H1 (cell line): ENCODE measurements around the gene WEE1. TPM values are rescaled to one million over a fixed set of nuclear protein-coding genes. Genes with fewer than 3 reads are reported as not detected.

Experiments used
- CTCF ChIA-PET: fragments of 300-600 bp; sonication (Branson Sonifier 250); formaldehyde crosslinking; loops from one replicate; lab custom pipeline; 2021; ENCODE audit not compliant: partially characterized antibody; lab: Charles Lee
- POLR2A ChIA-PET: fragments of 300-600 bp; sonication (Branson Sonifier 250); formaldehyde crosslinking; loops from one replicate; lab custom pipeline; 2021; ENCODE audit warnings: inconsistent platforms; ENCODE audit not compliant: partially characterized antibody; lab: Charles Lee
- DNase-seq, 2 experiments: peaks; one replicate each; pipeline versions ENCODE4 v3.0.0 to v3.0.0-alpha.2; 2010 to 2022; ENCODE audit warnings: low spot score in 2 of 2, low read depth in 1 of 2, mixed read lengths in 1 of 2
- FAIRE-seq: peaks from 2 replicates; lab custom pipeline; 2011; peaks lifted over from hg19 to GRCh38; lab: Jason Lieb, UNC
- H2AFZ ChIP-seq: 2 replicates; pipeline ENCODE4 v1.8.1; 2012; ENCODE audit warnings: low read length, inconsistent platforms
- H2AK5ac ChIP-seq: 2 replicates; pipeline ENCODE4 v1.6.1; 2013; ENCODE audit warnings: low read depth, low read length
- H2BK120ac ChIP-seq: replicated peaks from 2 replicates; pipeline ENCODE3; 2013; ENCODE audit warnings: low read depth, low read length, inconsistent platforms
- H2BK12ac ChIP-seq: 2 replicates; pipeline ENCODE4 v1.6.1; 2013; ENCODE audit warnings: low read depth, low read length
- H2BK15ac ChIP-seq: 2 replicates; pipeline ENCODE4 v1.6.1; 2013; ENCODE audit warnings: low read length
- H2BK20ac ChIP-seq: 2 replicates; pipeline ENCODE4 v1.6.1; 2013; ENCODE audit warnings: low read length
- H2BK5ac ChIP-seq: 2 replicates; pipeline ENCODE4 v1.6.1; 2013; ENCODE audit warnings: low read depth, low read length
- H3K14ac ChIP-seq: 2 replicates; pipeline ENCODE4 v1.6.1; 2013; ENCODE audit warnings: inconsistent platforms; ENCODE audit not compliant: insufficient read length
- H3K18ac ChIP-seq: 2 replicates; pipeline ENCODE4 v1.6.1; 2013; ENCODE audit warnings: low read length; ENCODE audit errors: extremely low read depth
- H3K23ac ChIP-seq: 2 replicates; pipeline ENCODE4 v1.6.1; 2013; ENCODE audit warnings: inconsistent platforms; ENCODE audit not compliant: insufficient read length
- H3K23me2 ChIP-seq: 2 replicates; pipeline ENCODE4 v1.6.1; 2013; ENCODE audit warnings: low read depth, low read length
- H3K27ac ChIP-seq: 2 replicates; pipeline ENCODE4 v1.6.1; 2011; ENCODE audit warnings: low read depth, low read length, inconsistent platforms
- H3K27me3 ChIP-seq, 4 experiments: replicated peaks in 1 of 4; 1 replicate in 1 of 4; 2 replicates in 3 of 4; pipeline versions ENCODE4 v1.6.1 to v1.8.1; 2011 to 2013; ENCODE audit warnings: low read length in 3 of 4, mild to moderate bottlenecking in 3 of 4, inconsistent platforms in 2 of 4, mixed read lengths in 2 of 4, moderate library complexity in 1 of 4; ENCODE audit not compliant: control insufficient read depth in 3 of 4, insufficient read depth in 3 of 4; ENCODE audit errors: extremely low read depth in 1 of 4
- H3K36me3 ChIP-seq, 4 experiments: 2 replicates each; pipeline versions ENCODE4 v1.6.1 to v1.8.1; 2011 to 2013; ENCODE audit warnings: mild to moderate bottlenecking in 4 of 4, low read length in 3 of 4, moderate library complexity in 2 of 4, control low read depth in 1 of 4, inconsistent platforms in 1 of 4; ENCODE audit not compliant: insufficient read depth in 4 of 4, control insufficient read depth in 2 of 4
- H3K4ac ChIP-seq: replicated peaks from 2 replicates; pipeline ENCODE3; 2013; ENCODE audit warnings: low read length, low read depth, mixed read lengths, inconsistent platforms; ENCODE audit not compliant: insufficient read length
- H3K4me1 ChIP-seq, 4 experiments: replicated peaks in 1 of 4; 1 replicate in 1 of 4; 2 replicates in 3 of 4; pipeline versions ENCODE4 v1.6.1 to v1.8.1; 2011 to 2013; ENCODE audit warnings: low read length in 3 of 4, inconsistent platforms in 2 of 4, mixed read lengths in 1 of 4; ENCODE audit not compliant: insufficient read depth in 4 of 4, control insufficient read depth in 3 of 4
- H3K4me2 ChIP-seq, 2 experiments: 2 replicates each; pipeline versions ENCODE4 v1.6.1 to v1.8.1; 2011 to 2013; ENCODE audit warnings: low read depth in 2 of 2, low read length in 2 of 2, control low read depth in 1 of 2, inconsistent platforms in 1 of 2, mild to moderate bottlenecking in 1 of 2; ENCODE audit not compliant: insufficient read depth in 1 of 2
- H3K4me3 ChIP-seq, 4 experiments: fragments of 200-600, 300-600 bp in 1 of 4; sonication (generic), shearing (Covaris generic), sonication (Bioruptor Twin) in 1 of 4; 2 replicates each; pipeline versions ENCODE4 v1.5.1 to v1.8.1; 2011 to 2016; ENCODE audit warnings: low read length in 4 of 4, low read depth in 3 of 4, control low read depth in 2 of 4, inconsistent platforms in 2 of 4, mild to moderate bottlenecking in 2 of 4, mixed read lengths in 1 of 4, moderate library complexity in 1 of 4; ENCODE audit not compliant: insufficient read depth in 2 of 4; ENCODE audit errors: extremely low read depth in 1 of 4
- H3K56ac ChIP-seq: replicated peaks from 2 replicates; pipeline ENCODE3; 2013; ENCODE audit warnings: low read depth, mild to moderate bottlenecking, mixed read lengths, low read length, inconsistent platforms; ENCODE audit not compliant: insufficient read length
- H3K79me1 ChIP-seq: 2 replicates; pipeline ENCODE4 v1.6.1; 2013; ENCODE audit warnings: low read depth, low read length, control low read depth
- H3K79me2 ChIP-seq, 2 experiments: 2 replicates each; pipeline versions ENCODE4 v1.6.1 to v1.8.1; 2012 to 2013; ENCODE audit warnings: low read length in 2 of 2, mild to moderate bottlenecking in 2 of 2, inconsistent platforms in 1 of 2; ENCODE audit not compliant: insufficient read depth in 2 of 2, control insufficient read depth in 1 of 2
- H3K9ac ChIP-seq, 4 experiments: replicated peaks in 1 of 4; 1 replicate in 1 of 4; 2 replicates in 3 of 4; pipeline versions ENCODE4 v1.6.1 to v1.8.1; 2011 to 2013; ENCODE audit warnings: low read depth in 3 of 4, low read length in 3 of 4, control low read depth in 2 of 4, mild to moderate bottlenecking in 2 of 4, moderate library complexity in 2 of 4, inconsistent platforms in 1 of 4; ENCODE audit errors: extremely low read depth in 1 of 4
- H3K9me3 ChIP-seq, 2 experiments: 2 replicates each; pipeline versions ENCODE4 v1.6.1 to v1.8.1; 2012 to 2013; ENCODE audit warnings: mild to moderate bottlenecking in 2 of 2, moderate library complexity in 2 of 2, control low read depth in 1 of 2, inconsistent platforms in 1 of 2, low read depth in 1 of 2, low read length in 1 of 2, mixed read lengths in 1 of 2; ENCODE audit not compliant: insufficient read depth in 2 of 2
- H4K20me1 ChIP-seq, 2 experiments: replicated peaks in 1 of 2; 2 replicates each; pipeline versions ENCODE3 to v1.8.1; 2011 to 2013; ENCODE audit warnings: inconsistent platforms in 2 of 2, low read length in 2 of 2, mild to moderate bottlenecking in 1 of 2; ENCODE audit not compliant: insufficient read depth in 2 of 2, control insufficient read depth in 1 of 2
- H4K5ac ChIP-seq: 2 replicates; pipeline ENCODE4 v1.6.1; 2013; ENCODE audit warnings: low read length, low read depth, mixed read lengths, inconsistent platforms; ENCODE audit not compliant: insufficient read length
- H4K8ac ChIP-seq: 2 replicates; pipeline ENCODE4 v1.8.0; 2013; ENCODE audit warnings: mild to moderate bottlenecking, moderate library complexity, low read length, inconsistent platforms; ENCODE audit not compliant: insufficient read depth; ENCODE audit errors: extremely low read depth
- H4K91ac ChIP-seq: replicated peaks from 2 replicates; pipeline ENCODE3; 2013; ENCODE audit warnings: low read length, mixed read lengths, inconsistent platforms; ENCODE audit not compliant: insufficient read length
- CBX8 ChIP-seq: fragments of 300-800, 300-1000 bp; sonication (generic); IDR thresholded peaks from 2 replicates; pipeline ENCODE4 v1.7.1; 2016; ENCODE audit warnings: low read depth, low read length, borderline replicate concordance
- CEBPB ChIP-seq: IDR thresholded peaks from 2 replicates; pipeline ENCODE4 v1.6.1; 2012; ENCODE audit warnings: low read depth, low read length
- EGR1 ChIP-seq: IDR thresholded peaks from 2 replicates; pipeline ENCODE4 v1.6.1; 2011; ENCODE audit warnings: low read depth, low read length, borderline replicate concordance
- EP300 ChIP-seq, 2 experiments: IDR thresholded peaks; 1 replicate in 1 of 2; 2 replicates in 1 of 2; pipeline ENCODE4 v1.6.1; 2011 to 2012; ENCODE audit warnings: low read depth in 2 of 2, low read length in 2 of 2, mild to moderate bottlenecking in 2 of 2, borderline replicate concordance in 1 of 2, inconsistent platforms in 1 of 2, moderate library complexity in 1 of 2
- EZH2 ChIP-seq: fragments of 200-600 bp; sonication (generic); IDR thresholded peaks from 2 replicates; pipeline ENCODE4 v1.7.1; 2012; ENCODE audit warnings: low read depth, mild to moderate bottlenecking, moderate library complexity, low read length, inconsistent platforms; ENCODE audit not compliant: severe bottlenecking
- HDAC2 ChIP-seq, 2 experiments: fragments of 300-600 bp in 1 of 2; sonication (generic) in 1 of 2; IDR thresholded peaks; 2 replicates each; pipeline ENCODE4 v1.6.1; 2011 to 2012; ENCODE audit warnings: low read depth in 2 of 2, low read length in 2 of 2, mild to moderate bottlenecking in 2 of 2, moderate library complexity in 2 of 2, borderline replicate concordance in 1 of 2, inconsistent platforms in 1 of 2
- MAX ChIP-seq: IDR thresholded peaks from 2 replicates; pipeline ENCODE4 v1.6.1; 2012; ENCODE audit warnings: inconsistent platforms
- SP2 ChIP-seq: IDR thresholded peaks from 2 replicates; pipeline ENCODE4 v1.6.1; 2012; ENCODE audit warnings: mild to moderate bottlenecking, low read length, inconsistent platforms
- SUZ12 ChIP-seq: fragments of 200-600 bp; sonication (generic); IDR thresholded peaks from 2 replicates; pipeline ENCODE4 v1.6.1; 2012; ENCODE audit warnings: mild to moderate bottlenecking, inconsistent platforms, low read length, moderate library complexity, mixed read lengths
- USF2 ChIP-seq: IDR thresholded peaks from 2 replicates; pipeline ENCODE4 v1.6.1; 2011; ENCODE audit warnings: low read length, improper control_type of control experiment
- WGBS, 2 experiments: shearing (Covaris generic) in 1 of 2; methylation state at CpG; one replicate each; pipeline versions ENCODE4 v1.1.6 to v1.1.7; 2013 to 2015; ENCODE audit warnings: low lambda C conversion rate in 2 of 2, mixed read lengths in 2 of 2, inconsistent platforms in 1 of 2, low coverage in 1 of 2, missing lambda C conversion rate in 1 of 2; ENCODE audit not compliant: insufficient replicate concordance in 2 of 2, insufficient coverage in 1 of 2, insufficient read length in 1 of 2; ENCODE audit errors: extremely low coverage in 1 of 2, missing lambda C conversion rate in 1 of 2; 5-methylcytosine and 5-hydroxymethylcytosine counted together
- polyA plus RNA-seq, 7 experiments: library from polyadenylated mRNA; depleted of rRNA in 3 of 7; stranded (reverse) in 5 of 7; unstranded in 2 of 7; fragments of >200 nt in 5 of 7; fragments of 200-250 nt in 2 of 7; gene quantifications; 1 replicate in 5 of 7; 2 replicates in 1 of 7; 4 replicates in 1 of 7; pipeline versions ENCODE4 v1.2.1 to v1.2.3, GENCODE V29; 2011 to 2013; ENCODE audit warnings: missing spikeins in 2 of 7, mixed read lengths in 2 of 7
- total RNA-seq: library from RNA; stranded (reverse); fragmentation: NEBNext Ultra II Directional; extraction: Animal tissue kit (Norgen Biotek cat#: 25700); gene quantifications from 2 replicates; pipeline ENCODE4 v1.2.1, GENCODE V29; 2021

The WEE1 gene
- total and polyA plus RNA-seq, 2 of the 8 experiments (the other 6 are each of a cell fraction or from before 2014, with no cell fraction given), result 40.8 to 120 TPM

GRCh38 chr11:9604134-9604533 lies 30.7 kb downstream of the WEE1 start:
- Histone ChIP-seq H2AK5ac (no peak overlapping the region), H3K23ac (no peak overlapping the region), H3K4me3 (no peak overlapping the region), H3K79me1 (no peaks in the 10 kb centered on the region), H3K27me3 (no peaks in the 10 kb centered on the region; a peak in 1 of 7 replicates), H3K79me2 (no peaks in the 10 kb centered on the region), H2BK15ac (no peak overlapping the region), H4K5ac (no peak overlapping the region), H4K91ac (no peak overlapping the region), H3K9me3 (no peaks in the 10 kb centered on the region), H2BK5ac (no peak overlapping the region), H3K4me2 (no peak overlapping the region), H3K4ac (no peak overlapping the region), H3K14ac (no peak overlapping the region), H3K36me3 (no peaks in the 10 kb centered on the region), H3K4me1 (peaks cover 5 to 13% (median 8%) of the 10 kb centered on the region in 4 experiments), H2AFZ (no peak overlapping the region), H4K8ac (no peak overlapping the region), H3K27ac (no peak overlapping the region), H3K56ac (no peak overlapping the region), H2BK20ac (no peak overlapping the region), H3K9ac (no peak overlapping the region), H3K18ac (no peak overlapping the region), H4K20me1 (no peaks in the 10 kb centered on the region), H2BK12ac (no peak overlapping the region), H3K23me2 (no peaks in the 10 kb centered on the region), H2BK120ac (no peak overlapping the region)
- ChIA-PET CTCF (interaction anchor here (0.6 to 2.7 kb wide), 5 partner anchors 9 to 224 kb away, joined by 3 to 11 read pairs (median 3); no protein-coding TSS in a partner anchor), POLR2A (interaction anchor here (0.9 to 1.5 kb wide), 4 partner anchors 11 to 144 kb away, joined by 3 to 4 read pairs (median 3); partner anchors contain the start of genes SWAP70 and ZNF143)
- DNase-seq, result no peak
- WGBS, 2 experiments, result 88% methylated on average over 4 of the region's 6 CpGs; no CpG with 5 or more reads in 1 of the 2 experiments
- no peak for FAIRE-seq
- TF ChIP-seq HDAC2 (IDR thresholded peaks at IDR 0.05; ENCODE audit: borderline replicate concordance in 1 of 2, low read depth in 2 of 2, low read length in 2 of 2) (no peak), EZH2 (no peak), CBX8 (no peak), SUZ12 (no peak), MAX (no peak), USF2 (no peak), EP300 (IDR thresholded peaks at IDR 0.05; ENCODE audit: borderline replicate concordance in 1 of 2, low read depth in 2 of 2, low read length in 2 of 2) (no peak), SP2 (no peak), CEBPB (no peak), EGR1 (no peak)
